SKM-1 (cell line): ENCODE data around the gene APBB1.

Experiments
- DNase-seq: peaks from one replicate; lab custom pipeline; 2025; ENCODE audit not compliant: unreplicated experiment; lab: John Stamatoyannopoulos, UW

APBB1 gene

DNA sequence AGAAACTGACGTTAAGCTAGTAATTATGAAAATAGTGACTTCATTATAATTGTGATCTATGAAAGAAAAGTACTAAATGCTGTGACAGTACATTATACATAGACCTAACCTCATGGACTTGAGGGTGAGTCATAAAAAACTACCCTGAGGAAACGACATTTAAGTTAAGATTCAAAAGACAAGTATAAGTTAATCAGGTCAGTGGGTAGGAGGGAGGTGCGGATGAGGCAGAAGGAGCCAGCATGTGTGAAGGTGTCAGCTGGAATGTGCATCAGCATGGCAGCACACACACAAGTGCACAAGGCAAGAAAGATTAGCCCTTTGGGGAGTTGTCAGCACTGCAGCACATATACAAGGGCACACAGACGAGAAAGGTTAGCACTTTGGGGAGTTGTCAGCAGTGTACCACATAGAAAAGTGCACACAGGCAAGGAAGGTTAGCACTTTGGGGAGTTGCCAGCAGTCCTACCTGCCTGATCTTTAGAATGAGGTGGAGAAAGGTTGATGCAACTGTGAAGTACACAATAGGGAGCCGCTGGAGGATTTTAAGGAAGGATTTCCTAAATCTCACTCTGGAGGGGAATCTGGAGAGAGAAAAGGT, 67.0 kb downstream of the APBB1 start:
- no peak for DNase-seq

DNA sequence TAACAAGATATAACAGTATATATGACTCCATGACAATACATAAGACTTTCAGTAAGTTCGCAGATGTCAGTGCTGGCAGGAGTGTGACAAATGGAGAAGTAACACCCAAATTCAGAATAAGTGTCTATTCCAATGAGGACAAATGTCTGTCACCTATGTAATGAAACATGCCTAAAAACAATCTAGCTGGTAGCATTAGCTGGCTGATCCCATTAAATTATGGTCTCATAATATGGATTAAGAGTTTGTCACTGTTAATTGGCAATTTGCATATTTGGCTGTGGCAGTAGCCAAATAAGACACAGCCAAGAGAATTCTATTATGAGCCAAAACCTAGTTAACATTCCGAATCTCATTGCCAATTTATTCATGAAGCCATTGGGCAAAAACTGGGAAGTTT, 68.4 kb downstream of the APBB1 start:
- no peak for DNase-seq

DNA sequence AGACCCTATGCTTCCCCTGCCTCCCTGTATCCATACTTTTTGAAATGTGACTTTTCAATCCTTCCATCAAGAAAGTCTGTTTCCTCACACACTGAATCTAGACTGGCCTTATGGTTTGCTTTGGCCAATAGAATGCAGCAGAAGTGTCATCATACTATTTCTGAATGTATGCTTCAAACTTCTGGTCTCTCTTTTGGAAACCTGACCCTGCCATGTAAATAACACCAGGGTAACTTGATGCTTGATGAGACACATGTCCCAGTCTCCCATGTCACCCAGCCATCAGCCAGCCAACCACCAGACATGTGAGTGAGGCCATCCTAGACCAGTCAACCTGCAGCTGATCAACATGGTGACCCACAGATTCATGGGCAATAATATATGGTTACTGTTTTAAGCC, 68.9 kb downstream of the APBB1 start:
- no peak for DNase-seq

DNA sequence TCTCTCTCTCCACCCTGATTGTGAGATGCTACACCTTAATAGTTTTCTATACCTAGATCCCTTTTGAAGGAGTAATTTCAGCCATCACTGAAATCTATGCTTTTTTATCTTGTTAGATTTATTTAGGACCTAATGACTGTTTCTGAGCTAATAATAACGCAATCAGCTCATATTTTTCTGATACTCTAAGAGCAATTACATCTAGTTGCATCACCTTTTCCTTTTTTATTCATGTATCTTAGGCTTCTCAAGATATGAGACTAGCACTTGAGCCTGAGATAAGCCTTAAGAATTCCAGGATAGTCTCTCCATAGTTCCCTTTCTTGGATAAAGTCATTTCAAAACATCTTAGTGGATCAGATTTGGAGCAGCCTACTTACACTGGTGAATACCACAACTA, 73.5 kb downstream of the APBB1 start:
- no peak for DNase-seq
